Natural killer cell treated with Interleukin-12 subunit alpha and Interleukin-12 subunit beta and Interleukin-15 and Interleukin-18, amount 100 ng/mL, for 72 hours (primary cell): ENCODE measurements around the gene MUS81. TPM values are rescaled to one million over a fixed set of nuclear protein-coding genes. Genes with fewer than 3 reads are reported as not detected.

Experiments
- ATAC-seq, 2 donors: fragments of 150-1000 bp; cut with Tn5 transposase in 1 of 2; sonication (Bioruptor Pico), chemical (Tn5 transposase) in 1 of 2; 2 replicates each; pipeline ENCODE4 v1.10.0; 2021
- DNase-seq: peaks from one replicate; pipeline ENCODE4 v3.0.0; 2022; ENCODE audit warnings: low spot score
- H3K27ac Mint-ChIP-seq, 2 donors: 1 replicate in 1 of 2; 2 replicates in 1 of 2; pipeline ENCODE4 v1.8.0; 2022; ENCODE audit warnings: mixed read lengths in 2 of 2, mild to moderate bottlenecking in 1 of 2, moderate library complexity in 1 of 2
- H3K27me3 Mint-ChIP-seq, 2 donors: 1 replicate in 1 of 2; 2 replicates in 1 of 2; pipeline ENCODE4 v1.8.0; 2022; ENCODE audit warnings: mixed read lengths in 2 of 2
- H3K36me3 Mint-ChIP-seq: one replicate; pipeline ENCODE4 v1.8.0; 2022; ENCODE audit warnings: mixed read lengths
- H3K4me1 Mint-ChIP-seq, 2 donors: 1 replicate in 1 of 2; 2 replicates in 1 of 2; pipeline ENCODE4 v1.8.0; 2022; ENCODE audit warnings: low read depth in 2 of 2, mixed read lengths in 2 of 2, mild to moderate bottlenecking in 1 of 2
- H3K4me3 Mint-ChIP-seq: one replicate; pipeline ENCODE4 v1.8.0; 2022; ENCODE audit warnings: mixed read lengths
- H3K9me3 Mint-ChIP-seq: 2 replicates; pipeline ENCODE4 v1.8.0; 2022; ENCODE audit warnings: mixed read lengths
- total RNA-seq, 2 donors: library from RNA; stranded (reverse); gene quantifications; one replicate each; pipeline ENCODE4 v1.2.3, GENCODE V29; 2022

Gene MUS81
- total RNA-seq, 2 donors from 2014 or later: 85.7 to 109 TPM

GRCh38 chr11:65861165-65861505, 902 bp downstream of the MUS81 start:
- Mint-ChIP-seq H3K27me3 (no peaks in the 10 kb centered on the region), H3K27ac (peak overlapping the region; percentile 97), H3K4me1 (peaks cover 35 to 40% of the 10 kb centered on the region in 2 donors), H3K36me3 (peaks cover 13% of the 10 kb centered on the region), H3K4me3 (peak overlapping the region; percentile 98), H3K9me3 (no peaks in the 10 kb centered on the region)
- ATAC-seq (no peak), DNase-seq (peak; percentile 61)

- no peaks in the 10 kb centered on the region for H3K9me3 Mint-ChIP-seq
- no peaks in the 10 kb centered on the region for H3K27me3 Mint-ChIP-seq
- peak overlapping the region; percentile 97 for H3K27ac Mint-ChIP-seq
- peaks cover 7% of the 10 kb centered on the region for H3K36me3 Mint-ChIP-seq
- DNase-seq (peak; percentile 44), ATAC-seq (no peak)
- peaks cover 30 to 35% of the 10 kb centered on the region in 2 donors for H3K4me1 Mint-ChIP-seq
- peak overlapping the region; percentile 98 for H3K4me3 Mint-ChIP-seq
These were observed 1.4 kb downstream of the MUS81 start for GRCh38 chr11:65861533-65862183.

GRCh38 chr11:65862191-65862735, 2.0 kb downstream of the MUS81 start:
- H3K9me3 Mint-ChIP-seq: no peaks in the 10 kb centered on the region
- peaks cover 30 to 36% of the 10 kb centered on the region in 2 donors for H3K4me1 Mint-ChIP-seq
- peak overlapping the region; percentile 44 for H3K4me3 Mint-ChIP-seq
- DNase-seq (peak; percentile 58), ATAC-seq (no peak)
- H3K27ac Mint-ChIP-seq: peak overlapping the region; percentile 97
- H3K36me3 Mint-ChIP-seq: peaks cover 5% of the 10 kb centered on the region
- H3K27me3 Mint-ChIP-seq: no peaks in the 10 kb centered on the region

GRCh38 chr11:65862941-65863888, 3.0 kb downstream of the MUS81 start:
- peaks cover 29 to 36% of the 10 kb centered on the region in 2 donors for H3K4me1 Mint-ChIP-seq
- H3K9me3 Mint-ChIP-seq: no peaks in the 10 kb centered on the region
- H3K36me3 Mint-ChIP-seq: peaks cover 5% of the 10 kb centered on the region
- H3K4me3 Mint-ChIP-seq: peak overlapping the region; percentile 44
- DNase-seq (peak; percentile 44), ATAC-seq (no peak)
- H3K27me3 Mint-ChIP-seq: no peaks in the 10 kb centered on the region
- H3K27ac Mint-ChIP-seq: peak overlapping the region in 1 of 2 donors; percentile 33

GRCh38 chr11:65863889-65864705, 3.9 kb downstream of the MUS81 start:
- ATAC-seq (no peak), DNase-seq (peak; percentile 54)
- peaks cover 21 to 28% of the 10 kb centered on the region in 2 donors for H3K4me1 Mint-ChIP-seq
- H3K9me3 Mint-ChIP-seq: no peaks in the 10 kb centered on the region
- peaks cover 5% of the 10 kb centered on the region for H3K36me3 Mint-ChIP-seq
- no peaks in the 10 kb centered on the region for H3K27me3 Mint-ChIP-seq
- no peak overlapping the region for H3K27ac Mint-ChIP-seq
- H3K4me3 Mint-ChIP-seq: no peak overlapping the region

GRCh38 chr11:65864706-65865471, 4.7 kb downstream of the MUS81 start:
- Mint-ChIP-seq H3K4me1 (peaks cover 21 to 27% of the 10 kb centered on the region in 2 donors), H3K4me3 (no peak overlapping the region), H3K27ac (no peak overlapping the region), H3K27me3 (no peaks in the 10 kb centered on the region), H3K36me3 (peaks cover 5% of the 10 kb centered on the region), H3K9me3 (no peaks in the 10 kb centered on the region)
- ATAC-seq (no peak), DNase-seq (peak; percentile 59)

- Mint-ChIP-seq H3K4me1 (peaks cover 24 to 29% of the 10 kb centered on the region in 2 donors), H3K27me3 (no peaks in the 10 kb centered on the region), H3K4me3 (no peak overlapping the region), H3K36me3 (peaks cover 5% of the 10 kb centered on the region), H3K27ac (no peak overlapping the region), H3K9me3 (no peaks in the 10 kb centered on the region)
- DNase-seq (peak; percentile 35), ATAC-seq (no peak)
These were observed 5.4 kb downstream of the MUS81 start for GRCh38 chr11:65865550-65866172.

GRCh38 chr11:65866509-65867283, 6.5 kb downstream of the MUS81 start:
- Mint-ChIP-seq H3K9me3 (no peaks in the 10 kb centered on the region), H3K27ac (peak overlapping the region in 1 of 2 donors; percentile 58), H3K27me3 (no peaks in the 10 kb centered on the region), H3K4me1 (peaks cover 26 to 27% of the 10 kb centered on the region in 2 donors), H3K36me3 (peaks cover 5% of the 10 kb centered on the region), H3K4me3 (no peak overlapping the region)
- DNase-seq (peak; percentile 47), ATAC-seq (no peak)

GRCh38 chr11:65867284-65868071, 7.2 kb downstream of the MUS81 start:
- DNase-seq (peak; percentile 62), ATAC-seq (no peak)
- Mint-ChIP-seq H3K27me3 (no peaks in the 10 kb centered on the region), H3K36me3 (peaks cover 4% of the 10 kb centered on the region), H3K27ac (peak overlapping the region in 1 of 2 donors; percentile 58), H3K4me1 (peaks cover 24 to 25% of the 10 kb centered on the region in 2 donors), H3K4me3 (no peak overlapping the region), H3K9me3 (no peaks in the 10 kb centered on the region)

- DNase-seq: peak; percentile 35
- peaks cover 24% of the 10 kb centered on the region in 2 donors for H3K4me1 Mint-ChIP-seq
- H3K9me3 Mint-ChIP-seq: no peaks in the 10 kb centered on the region
- H3K27ac Mint-ChIP-seq: no peak overlapping the region
- H3K36me3 Mint-ChIP-seq: no peaks in the 10 kb centered on the region
- H3K27me3 Mint-ChIP-seq: no peaks in the 10 kb centered on the region
- no peak for ATAC-seq
- no peak overlapping the region for H3K4me3 Mint-ChIP-seq
These were observed 7.9 kb downstream of the MUS81 start for GRCh38 chr11:65868076-65868667.

- DNase-seq (no peak), ATAC-seq (no peak)
- Mint-ChIP-seq H3K9me3 (no peaks in the 10 kb centered on the region), H3K36me3 (no peaks in the 10 kb centered on the region), H3K27ac (no peak overlapping the region), H3K27me3 (no peaks in the 10 kb centered on the region), H3K4me1 (peaks cover 23 to 26% of the 10 kb centered on the region in 2 donors), H3K4me3 (no peak overlapping the region)
These were observed 8.7 kb downstream of the MUS81 start for GRCh38 chr11:65868907-65869306.
